BLaER1 treated with 17β-estradiol and CSF1 and Interleukin-3, amounts not matched to agents 10 nM and 100 nM (cell line): ENCODE results near the gene SRRM4.

ENCODE experiments used
- H3K27ac ChIP-seq, 11 experiments: shearing (Covaris generic); formaldehyde crosslinking; 2 replicates each; pipeline ENCODE4 v1.8.1; 2022
- H3K27me3 ChIP-seq, 11 experiments: shearing (Covaris generic); formaldehyde crosslinking; 2 replicates each; pipeline ENCODE4 v1.8.1; 2022
- H3K36me3 ChIP-seq, 11 experiments: shearing (Covaris generic); formaldehyde crosslinking; 2 replicates each; pipeline ENCODE4 v1.8.1; 2022
- H3K4me1 ChIP-seq, 10 experiments: shearing (Covaris generic); formaldehyde crosslinking; 2 replicates each; pipeline ENCODE4 v1.8.1; 2022
- H3K4me2 ChIP-seq, 11 experiments: shearing (Covaris generic); formaldehyde crosslinking; 2 replicates each; pipeline ENCODE4 v1.8.1; 2022
- H3K4me3 ChIP-seq, 10 experiments: shearing (Covaris generic); formaldehyde crosslinking; 2 replicates each; pipeline ENCODE4 v1.8.1; 2022
- H3K9ac ChIP-seq, 11 experiments: shearing (Covaris generic); formaldehyde crosslinking; 2 replicates each; pipeline ENCODE4 v1.8.1; 2022
- H3K9me3 ChIP-seq, 11 experiments: shearing (Covaris generic); formaldehyde crosslinking; replicated peaks in 1 of 11; 2 replicates each; pipeline ENCODE4 v1.8.1; 2022
- H4K20me1 ChIP-seq, 11 experiments: shearing (Covaris generic); formaldehyde crosslinking; 2 replicates each; pipeline ENCODE4 v1.8.1; 2022
- Cebpa-rat ChIP-seq, 11 experiments: shearing (Covaris generic); IDR thresholded peaks; 2 replicates each; pipeline ENCODE4 v1.8.1; 2022

The SRRM4 gene, protein sequence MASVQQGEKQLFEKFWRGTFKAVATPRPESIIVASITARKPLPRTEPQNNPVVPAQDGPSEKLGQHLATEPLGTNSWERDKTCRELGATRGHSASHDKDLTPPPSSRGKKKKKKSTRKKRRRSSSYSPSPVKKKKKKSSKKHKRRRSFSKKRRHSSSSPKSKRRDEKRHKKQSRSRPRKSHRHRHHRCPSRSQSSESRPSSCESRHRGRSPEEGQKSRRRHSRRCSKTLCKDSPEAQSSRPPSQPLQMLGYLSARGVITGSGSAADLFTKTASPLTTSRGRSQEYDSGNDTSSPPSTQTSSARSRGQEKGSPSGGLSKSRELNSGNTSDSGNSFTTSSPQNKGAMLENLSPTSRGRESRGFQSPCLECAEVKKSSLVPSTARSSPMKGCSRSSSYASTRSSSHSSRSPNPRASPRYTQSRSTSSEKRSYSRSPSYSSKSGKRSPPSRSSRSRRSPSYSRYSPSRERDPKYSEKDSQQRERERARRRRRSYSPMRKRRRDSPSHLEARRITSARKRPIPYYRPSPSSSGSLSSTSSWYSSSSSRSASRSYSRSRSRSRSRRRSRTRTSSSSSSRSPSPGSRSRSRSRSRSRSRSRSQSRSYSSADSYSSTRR

DNA sequence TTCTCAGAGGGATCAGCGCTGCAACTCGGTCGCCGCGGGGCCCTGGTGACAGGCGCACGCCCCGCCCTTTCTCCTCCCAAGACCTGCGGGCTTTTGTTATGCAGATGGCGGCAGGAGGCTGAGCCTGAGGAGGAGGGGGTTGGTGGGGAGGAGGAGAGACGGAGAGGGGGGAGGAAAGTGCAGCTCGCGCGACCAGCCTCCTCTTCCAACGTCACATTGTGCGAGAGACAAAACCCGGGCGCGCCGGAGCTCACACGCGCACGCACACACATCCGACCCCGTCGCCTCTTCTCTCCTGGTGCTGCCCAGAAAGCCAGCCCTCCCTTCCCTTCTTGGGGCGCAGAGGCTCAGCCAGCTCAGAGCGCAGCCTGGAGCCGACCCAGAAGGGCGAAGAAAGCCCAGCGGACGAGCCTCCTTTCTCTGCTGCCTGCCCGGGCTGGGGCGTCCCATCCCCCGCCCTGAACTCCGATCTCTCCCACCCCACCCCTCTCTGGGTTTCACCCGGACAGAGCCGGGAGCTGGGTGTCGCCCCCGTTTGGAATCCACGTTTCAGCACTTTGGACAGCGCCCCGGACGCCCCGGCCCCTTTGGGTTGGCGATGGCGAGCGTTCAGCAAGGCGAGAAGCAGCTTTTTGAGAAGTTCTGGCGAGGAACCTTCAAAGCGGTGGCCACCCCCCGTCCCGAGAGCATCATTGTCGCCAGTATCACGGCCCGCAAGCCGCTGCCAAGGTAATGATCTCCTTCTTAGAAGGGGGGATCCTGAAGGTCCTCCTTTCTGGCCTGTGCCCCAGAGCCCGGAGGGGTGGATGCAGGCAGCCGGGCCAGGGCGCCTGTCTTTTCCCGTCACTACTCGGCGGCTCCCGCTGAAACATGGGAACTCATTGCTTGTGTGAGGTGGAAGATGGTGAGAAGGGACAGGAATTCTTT lies at the start of gene SRRM4:
TSS of gene SRRM4 (plus strand) at position 257 of the 927 bp plus-strand sequence. CDS start at position 599, 342 bp downstream.
- peaks cover 36 to 50% (median 40%) of the 10 kb centered on the region in 11 experiments for H3K27me3 ChIP-seq
- H4K20me1 ChIP-seq: peaks cover 0 to 3% (median 0%) of the 10 kb centered on the region in 11 experiments; a peak in 1 of 22 replicates
- no peaks in the 10 kb centered on the region for H3K9me3 ChIP-seq
- H3K4me2 ChIP-seq: no peak within 1 kb of the TSS
- no peak for TF ChIP-seq Cebpa-rat (IDR thresholded peaks at IDR 0.05)
- no peak within 1 kb of the TSS for H3K27ac ChIP-seq
- H3K9ac ChIP-seq: no peak within 1 kb of the TSS
- no peak within 1 kb of the TSS for H3K4me3 ChIP-seq
- H3K4me1 ChIP-seq: no peaks in the 10 kb centered on the region
- no peaks in the 10 kb centered on the region for H3K36me3 ChIP-seq

DNA sequence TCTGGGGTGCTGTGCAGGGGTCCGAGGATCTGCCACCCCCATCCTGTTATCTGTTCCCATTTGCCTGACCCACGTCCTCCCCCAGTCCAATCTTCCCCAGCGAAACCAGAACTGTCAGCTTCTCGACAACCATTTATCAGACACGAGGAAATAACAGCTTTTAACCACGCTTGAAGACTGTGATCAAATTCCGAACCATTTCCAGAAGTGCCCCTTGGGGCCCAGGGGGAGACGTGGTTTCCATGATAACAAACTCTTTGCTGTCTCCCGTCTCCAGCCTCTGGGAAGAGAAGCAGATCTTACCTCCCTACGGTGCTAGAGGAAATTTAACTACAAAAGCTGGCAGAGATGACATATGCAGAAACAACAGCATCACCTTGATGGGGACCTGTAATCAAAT lies 35.1 kb upstream of the SRRM4 start:
- Histone ChIP-seq H4K20me1 (no peaks in the 10 kb centered on the region), H3K4me3 (no peak overlapping the region), H3K4me2 (no peak overlapping the region), H3K36me3 (no peaks in the 10 kb centered on the region), H3K27me3 (no peaks in the 10 kb centered on the region), H3K4me1 (0 out of 20 replicates have a peak, but pooled peaks cover 0 to 4% (median 0%) of the 10 kb centered on the region in 10 experiments), H3K9me3 (no peaks in the 10 kb centered on the region), H3K27ac (no peak overlapping the region), H3K9ac (no peak overlapping the region)
- no peak for TF ChIP-seq Cebpa-rat (IDR thresholded peaks at IDR 0.05)

DNA sequence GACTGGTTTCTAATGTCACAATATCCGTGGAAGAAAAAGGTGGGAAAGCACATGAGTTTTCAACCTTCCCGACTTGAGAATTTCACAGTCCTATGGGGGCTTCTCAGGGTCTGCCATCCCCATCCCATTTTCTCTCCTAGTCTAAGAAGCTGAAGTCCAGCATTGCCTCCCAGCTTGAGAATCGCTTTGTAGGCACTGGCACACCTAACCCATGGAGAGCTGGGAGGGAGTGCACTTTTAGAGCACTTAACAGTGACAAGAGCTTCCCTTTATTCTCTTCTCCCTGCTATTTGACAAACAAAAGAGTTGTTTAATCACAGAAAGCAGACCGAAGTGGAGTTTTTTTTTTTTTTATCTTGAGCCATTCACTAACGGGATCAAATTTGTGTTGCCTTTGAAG lies 22.8 kb upstream of the SRRM4 start:
- no peak overlapping the region for H3K27ac ChIP-seq
- no peak overlapping the region for H3K4me3 ChIP-seq
- TF ChIP-seq Cebpa-rat (IDR thresholded peaks at IDR 0.05): no peak
- H4K20me1 ChIP-seq: no peaks in the 10 kb centered on the region
- H3K9me3 ChIP-seq: peaks cover 0 to 12% (median 8%) of the 10 kb centered on the region in 11 experiments; a peak in 10 of 22 replicates
- no peaks in the 10 kb centered on the region for H3K36me3 ChIP-seq
- H3K27me3 ChIP-seq: no peaks in the 10 kb centered on the region
- H3K9ac ChIP-seq: no peak overlapping the region
- H3K4me2 ChIP-seq: no peak overlapping the region
- peaks cover 0 to 4% (median 0%) of the 10 kb centered on the region in 10 experiments; a peak in 1 of 20 replicates for H3K4me1 ChIP-seq

DNA sequence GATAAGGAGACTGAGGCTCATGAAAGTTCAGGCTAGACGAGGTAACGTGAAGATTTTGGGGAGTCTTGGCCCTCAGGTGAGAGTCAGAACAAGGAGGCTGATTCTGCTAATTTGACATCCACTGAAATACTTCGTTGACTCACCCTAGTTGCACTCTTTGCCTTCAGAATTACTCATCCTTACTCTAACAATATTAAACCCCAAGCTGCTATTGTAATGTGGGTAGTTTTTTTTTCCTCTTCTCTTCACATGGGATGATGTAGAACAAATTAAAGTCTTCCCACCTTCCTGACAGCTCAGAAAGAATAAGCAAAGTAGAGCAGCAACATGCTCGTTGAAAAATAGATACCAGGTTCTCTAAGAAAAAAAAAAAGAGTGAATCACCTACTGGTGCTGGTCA lies 22.0 kb upstream of the SRRM4 start:
- H3K9ac ChIP-seq: no peak overlapping the region
- TF ChIP-seq Cebpa-rat (IDR thresholded peaks at IDR 0.05): no peak

DNA sequence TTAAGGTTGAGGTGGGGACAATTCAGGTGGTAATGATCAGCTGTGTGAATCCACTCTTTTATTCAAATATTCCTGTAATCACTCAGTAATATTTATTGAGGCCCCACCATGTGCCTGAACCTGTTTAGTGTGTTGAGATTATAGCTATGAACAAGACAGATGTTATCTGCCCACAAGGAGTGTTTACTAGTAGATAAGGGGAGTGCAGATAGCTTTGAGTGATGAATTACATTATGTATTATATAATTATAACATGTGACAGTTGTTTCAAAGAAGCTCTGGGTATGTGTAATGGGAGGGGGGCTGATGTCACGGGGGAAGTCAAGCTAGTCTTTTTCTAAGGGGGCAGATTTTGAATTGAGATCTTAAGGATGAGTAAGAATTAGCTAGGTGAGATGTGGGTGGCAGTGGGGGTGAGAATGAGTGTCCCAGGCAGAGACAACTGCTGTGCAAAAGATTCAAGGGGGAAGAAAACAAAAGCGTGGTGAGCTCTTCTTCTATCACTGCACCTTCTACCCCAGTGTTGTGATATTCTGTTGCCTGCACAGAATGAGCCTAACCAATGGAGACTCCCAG lies 21.3 kb upstream of the SRRM4 start:
- Histone ChIP-seq H3K4me2 (no peak overlapping the region), H3K27ac (no peak overlapping the region), H3K4me1 (peaks cover 0 to 9% (median 4%) of the 10 kb centered on the region in 10 experiments; a peak in 9 of 20 replicates), H3K9me3 (peaks cover 0 to 12% (median 8%) of the 10 kb centered on the region in 11 experiments; a peak in 10 of 22 replicates), H4K20me1 (no peaks in the 10 kb centered on the region), H3K4me3 (no peak overlapping the region), H3K36me3 (no peaks in the 10 kb centered on the region), H3K27me3 (no peaks in the 10 kb centered on the region), H3K9ac (no peak overlapping the region)
- TF ChIP-seq Cebpa-rat (IDR thresholded peaks at IDR 0.05): no peak

More for the DNA sequence above, 22.0 kb upstream of the SRRM4 start:
- H3K9me3 ChIP-seq: peaks cover 0 to 12% (median 8%) of the 10 kb centered on the region in 11 experiments; a peak in 10 of 22 replicates
- H3K4me3 ChIP-seq: no peak overlapping the region
- H4K20me1 ChIP-seq: no peaks in the 10 kb centered on the region
- H3K4me2 ChIP-seq: no peak overlapping the region
- no peaks in the 10 kb centered on the region for H3K27me3 ChIP-seq
- peaks cover 0 to 2% (median 0%) of the 10 kb centered on the region in 10 experiments; a peak in 4 of 20 replicates for H3K4me1 ChIP-seq
- H3K27ac ChIP-seq: no peak overlapping the region
- H3K36me3 ChIP-seq: no peaks in the 10 kb centered on the region

DNA sequence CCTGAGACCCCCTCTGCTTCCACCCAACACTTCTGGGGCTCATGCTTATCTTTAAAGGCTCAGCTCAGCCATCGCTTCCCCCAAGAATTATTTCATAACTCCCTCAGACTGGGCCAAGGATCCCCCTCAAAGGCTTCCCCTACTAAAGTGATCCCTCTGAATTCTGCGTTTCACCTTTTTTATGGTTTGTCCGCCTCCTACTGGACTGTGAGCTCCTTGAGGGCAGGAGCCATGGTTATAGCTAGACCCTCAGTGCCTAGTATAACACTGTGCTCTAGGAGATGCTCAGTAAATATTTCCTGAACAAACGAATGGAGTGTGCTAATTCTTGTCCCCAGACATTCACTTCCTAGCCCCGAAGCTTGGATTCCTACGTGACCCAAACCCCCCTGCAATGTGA lies 20.5 kb upstream of the SRRM4 start:
- Histone ChIP-seq H3K4me1 (peaks cover 0 to 14% (median 7%) of the 10 kb centered on the region in 10 experiments; a peak in 9 of 20 replicates), H3K36me3 (no peaks in the 10 kb centered on the region), H3K27me3 (no peaks in the 10 kb centered on the region), H3K9me3 (peaks cover 0 to 12% (median 8%) of the 10 kb centered on the region in 11 experiments; a peak in 10 of 22 replicates), H4K20me1 (no peaks in the 10 kb centered on the region), H3K9ac (no peak overlapping the region), H3K27ac (no peak overlapping the region), H3K4me2 (no peak overlapping the region), H3K4me3 (no peak overlapping the region)
- TF ChIP-seq Cebpa-rat (IDR thresholded peaks at IDR 0.05): no peak

DNA sequence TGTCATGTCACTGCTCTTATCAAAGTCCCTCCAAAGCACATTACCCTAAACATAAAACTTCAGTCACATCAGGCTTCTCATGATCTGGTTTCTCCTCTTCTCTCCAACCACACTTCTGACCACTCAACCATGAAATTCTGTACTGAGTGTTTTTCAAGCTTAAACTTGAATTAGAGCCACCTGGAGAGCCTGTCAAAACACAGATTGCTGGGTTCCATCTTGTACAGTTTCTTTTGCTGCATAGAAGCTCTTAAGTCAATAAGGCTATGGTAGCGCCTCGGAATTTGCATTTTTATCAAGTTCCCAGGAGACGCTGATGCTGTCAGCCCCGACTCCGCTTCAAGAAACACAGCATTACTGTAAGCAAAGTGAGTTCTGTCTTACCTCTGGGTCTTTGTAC lies 16.4 kb upstream of the SRRM4 start:
- H3K27me3 ChIP-seq: no peaks in the 10 kb centered on the region
- H3K36me3 ChIP-seq: no peaks in the 10 kb centered on the region
- no peak overlapping the region for H3K4me3 ChIP-seq
- TF ChIP-seq Cebpa-rat (IDR thresholded peaks at IDR 0.05): no peak
- no peak overlapping the region for H3K9ac ChIP-seq
- no peak overlapping the region for H3K27ac ChIP-seq
- H3K9me3 ChIP-seq: peaks cover 0 to 16% (median 8%) of the 10 kb centered on the region in 11 experiments; a peak in 12 of 22 replicates
- H3K4me2 ChIP-seq: peak overlapping the region in 2 of 11 experiments; percentile 10; a peak in 1 of 22 replicates
- peaks cover 0 to 14% (median 7%) of the 10 kb centered on the region in 10 experiments; a peak in 9 of 20 replicates for H3K4me1 ChIP-seq
- H4K20me1 ChIP-seq: no peaks in the 10 kb centered on the region

DNA sequence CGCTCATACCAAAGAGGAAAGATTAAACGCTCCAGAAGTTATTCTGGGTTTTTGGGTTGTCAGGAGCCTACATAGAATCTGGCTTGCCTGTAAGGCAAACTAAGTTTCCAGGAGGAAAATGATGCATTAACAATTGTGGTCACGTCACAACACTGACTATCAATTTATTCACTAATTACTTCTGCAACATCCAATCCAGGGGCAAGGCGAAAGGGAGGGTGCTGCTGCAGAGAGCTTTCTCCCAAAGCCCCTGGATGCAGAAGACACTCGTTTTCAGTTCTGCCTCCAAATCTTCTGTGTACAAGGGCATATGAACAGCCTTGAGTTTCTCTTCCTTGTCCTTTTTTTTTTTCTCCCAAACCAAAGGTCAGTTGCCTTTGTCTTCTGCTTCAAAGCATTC lies 10.5 kb upstream of the SRRM4 start:
- Histone ChIP-seq H3K36me3 (no peaks in the 10 kb centered on the region), H3K4me2 (no peak overlapping the region), H3K4me1 (no peaks in the 10 kb centered on the region), H3K27ac (no peak overlapping the region), H4K20me1 (no peaks in the 10 kb centered on the region), H3K9ac (no peak overlapping the region), H3K9me3 (peaks cover 0 to 16% (median 0%) of the 10 kb centered on the region in 11 experiments; a peak in 2 of 22 replicates), H3K4me3 (no peak overlapping the region), H3K27me3 (no peaks in the 10 kb centered on the region)
- no peak for TF ChIP-seq Cebpa-rat (IDR thresholded peaks at IDR 0.05)
